HepG2 (cell line): ENCODE data around the gene EPDR1. TPM values are rescaled to one million over a fixed set of nuclear protein-coding genes. Genes with fewer than 3 reads are reported as not detected.

Experiments
- ATAC-seq: fragments of 200-7000 bp; cut with Tn5 transposase; 3 replicates; pipeline ENCODE4 v1.9.1; 2020; ENCODE audit warnings: mild to moderate bottlenecking, moderate library complexity
- BruUV-seq: library from RNA; stranded (reverse); fragments of 400-500 nt; replicated peaks from 2 replicates; lab custom pipeline; 2021; lab: Mats Ljungman, UMichigan
- CTCF ChIA-PET: fragments of 300-600 bp; formaldehyde crosslinking; extraction: SDS; loops from one replicate; lab custom pipeline; 2021; ENCODE audit warnings: low total read pairs, inconsistent platforms, low intra/inter-chr PET ratio; lab: Yijun Ruan, JAX
- POLR2A ChIA-PET: fragments of 350-600 bp; sonication (Branson Sonifier 250); formaldehyde crosslinking; loops from one replicate; lab custom pipeline; 2020; ENCODE audit warnings: antibody characterized with exemption, inconsistent platforms; lab: Yijun Ruan, JAX
- DNase-seq: peaks from one replicate; pipeline ENCODE4 v3.0.0-alpha.2; 2015; ENCODE audit warnings: low spot score
- FAIRE-seq: peaks from 3 replicates; lab custom pipeline; 2011; peaks lifted over from hg19 to GRCh38; lab: Jason Lieb, UNC
- H2AFZ ChIP-seq: one replicate; pipeline ENCODE4 v1.6.1; 2011; ENCODE audit warnings: low read length, inconsistent platforms
- H3K27ac ChIP-seq: fragments of 300-600 bp; 3 replicates; pipeline ENCODE4 v1.8.0; 2011; ENCODE audit warnings: mixed run types, mild to moderate bottlenecking, mixed read lengths, low read length, inconsistent platforms; ENCODE audit not compliant: insufficient read depth; ENCODE audit errors: extremely low read length
- H3K27me3 ChIP-seq, 2 experiments: fragments of 200-600 bp in 1 of 2; 2 replicates in 1 of 2; 3 replicates in 1 of 2; pipeline versions ENCODE4 v1.6.0 to v1.8.0; 2011; ENCODE audit warnings: low read length in 2 of 2, mild to moderate bottlenecking in 2 of 2, moderate library complexity in 2 of 2, inconsistent platforms in 1 of 2; ENCODE audit not compliant: insufficient read depth in 2 of 2, control insufficient read depth in 1 of 2
- H3K36me3 ChIP-seq, 2 experiments: fragments of 200-600 bp in 1 of 2; replicated peaks in 1 of 2; 2 replicates in 1 of 2; 3 replicates in 1 of 2; pipeline versions ENCODE4 v1.5.1 to v1.8.0; 2011; ENCODE audit warnings: low read length in 2 of 2, inconsistent platforms in 1 of 2; ENCODE audit not compliant: insufficient read depth in 2 of 2, control insufficient read depth in 1 of 2
- H3K4me1 ChIP-seq: 2 replicates; pipeline ENCODE4 v1.5.1; 2012; ENCODE audit warnings: low read length, inconsistent platforms; ENCODE audit not compliant: insufficient read depth
- H3K4me2 ChIP-seq: 2 replicates; pipeline ENCODE4 v1.6.0; 2011; ENCODE audit warnings: low read depth, low read length, inconsistent platforms
- H3K4me3 ChIP-seq, 3 experiments: fragments of 200-600 bp in 1 of 3; sonication (generic), shearing (Covaris generic) in 1 of 3; replicated peaks in 1 of 3; 2 replicates each; pipeline ENCODE4 v1.5.1; 2011 to 2016; ENCODE audit warnings: low read length in 3 of 3, inconsistent platforms in 2 of 3, low read depth in 2 of 3, mild to moderate bottlenecking in 2 of 3, control low read depth in 1 of 3, mixed read lengths in 1 of 3; ENCODE audit not compliant: insufficient read depth in 1 of 3
- H3K79me2 ChIP-seq: one replicate; pipeline ENCODE4 v1.6.1; 2011; ENCODE audit warnings: low read length, inconsistent platforms; ENCODE audit not compliant: insufficient read depth
- H3K9ac ChIP-seq: 2 replicates; pipeline ENCODE4 v1.6.0; 2011; ENCODE audit warnings: mild to moderate bottlenecking, low read depth, low read length, inconsistent platforms; ENCODE audit not compliant: insufficient read depth
- H3K9me3 ChIP-seq: 2 replicates; pipeline ENCODE4 v1.5.1; 2012; ENCODE audit warnings: mild to moderate bottlenecking, low read length
- H4K20me1 ChIP-seq: 2 replicates; pipeline ENCODE4 v1.6.0; 2011; ENCODE audit warnings: inconsistent platforms, mild to moderate bottlenecking, low read length, moderate library complexity; ENCODE audit not compliant: insufficient read depth
- CBX1 ChIP-seq: IDR thresholded peaks from one replicate; pipeline ENCODE4 v1.6.1; 2016; ENCODE audit warnings: antibody characterized with exemption, low read depth
- HNF1B ChIP-seq: sonication (generic); formaldehyde crosslinking; IDR thresholded peaks from 2 replicates; pipeline ENCODE4 v1.5.1; 2020; ENCODE audit warnings: mild to moderate bottlenecking, moderate library complexity, missing genetic modification reagents
- HOXA5 ChIP-seq: sonication (generic); formaldehyde crosslinking; IDR thresholded peaks from 2 replicates; pipeline ENCODE4 v1.4.0; 2020; ENCODE audit warnings: missing genetic modification reagents
- KMT2A ChIP-seq: sonication (generic); formaldehyde crosslinking; IDR thresholded peaks from 2 replicates; pipeline ENCODE4 v1.4.0; 2020; ENCODE audit warnings: missing genetic modification reagents
- LCORL ChIP-seq, 2 experiments: fragments of 450-650 bp in 1 of 2; sonication (generic) in 1 of 2; formaldehyde crosslinking in 1 of 2; IDR thresholded peaks; 2 replicates each; pipeline versions ENCODE4 v1.5.0 to v1.6.1; 2017 to 2020; ENCODE audit warnings: antibody characterized with exemption in 1 of 2, missing genetic modification reagents in 1 of 2
- PAX8 ChIP-seq: sonication (generic); formaldehyde crosslinking; IDR thresholded peaks from 2 replicates; pipeline ENCODE4 v1.8.0; 2022; ENCODE audit warnings: mild to moderate bottlenecking, missing genetic modification reagents, borderline replicate concordance
- SALL2 ChIP-seq: sonication (generic); formaldehyde crosslinking; IDR thresholded peaks from 2 replicates; pipeline ENCODE4 v1.8.1; 2023; ENCODE audit warnings: mild to moderate bottlenecking, missing genetic modification reagents, inconsistent platforms
- SOX13 ChIP-seq, 3 experiments: fragments of 450-650 bp in 1 of 3; sonication (generic) in 1 of 3; formaldehyde crosslinking in 1 of 3; IDR thresholded peaks in 2 of 3; conservative IDR thresholded peaks in 1 of 3; 2 replicates each; pipeline versions ENCODE4 v1.5.0 to v1.6.1; 2016 to 2020; ENCODE audit warnings: antibody characterized with exemption in 1 of 3, mild to moderate bottlenecking in 1 of 3, missing compliant biosample characterization in 1 of 3, missing genetic modification reagents in 1 of 3, moderate library complexity in 1 of 3
- ZC3H13 ChIP-seq: sonication (generic); formaldehyde crosslinking; IDR thresholded peaks from 2 replicates; pipeline ENCODE4 v1.8.1; 2023; ENCODE audit warnings: mild to moderate bottlenecking, missing genetic modification reagents, moderate library complexity
- ZNF274 ChIP-seq: sonication (generic); formaldehyde crosslinking; IDR thresholded peaks from 2 replicates; pipeline ENCODE4 v1.5.1; 2020; ENCODE audit warnings: mild to moderate bottlenecking, missing genetic modification reagents
- WGBS: methylation state at CpG from one replicate; pipeline ENCODE4 v1.1.6; 2017; ENCODE audit warnings: low lambda C conversion rate; 5-methylcytosine and 5-hydroxymethylcytosine counted together
- in situ Hi-C: cut with HindIII; loops from 2 replicates; pipeline ENCODE4 v1.10.0; 2017; ENCODE audit warnings: low pct_unique_long_range_greater_than_20kb; ENCODE audit not compliant: extremely low pct_ligation_motif_present
- intact Hi-C: fragments of 100-400 bp; cut with micrococcal nuclease; formaldehyde crosslinking; loops from one replicate; pipeline ENCODE4 v1.10.0; 2022; ENCODE audit not compliant: unreplicated experiment
- polyA plus RNA-seq, 8 experiments: library from polyadenylated mRNA; depleted of rRNA in 3 of 8; stranded (reverse) in 7 of 8; unstranded in 1 of 8; fragments of >200 nt; fragmentation: Illumina TruSeq in 4 of 8; extraction: Trizol in 4 of 8; gene quantifications; 2 replicates each; pipeline versions ENCODE4 v1.2.1 to v1.2.3, GENCODE V29; 2011 to 2016; ENCODE audit warnings: low read depth in 4 of 8, missing spikeins in 1 of 8, mixed read lengths in 1 of 8; ENCODE audit not compliant: insufficient read depth in 1 of 8
- total RNA-seq, 5 experiments: library from RNA; depleted of rRNA; stranded (reverse); fragments of >200 nt; fragmentation: Illumina TruSeq; extraction: Trizol; gene quantifications; 2 replicates each; pipeline ENCODE4 v1.2.3, GENCODE V29; 2016; ENCODE audit warnings: low read depth in 1 of 5

Gene EPDR1
- total and polyA plus RNA-seq, 2 of the 13 experiments (the other 11 are each of a cell fraction or from before 2014, with no cell fraction given), result 38.3 to 50.2 TPM

- H3K4me2 ChIP-seq, result no peak overlapping the region
- ATAC-seq (no peak), DNase-seq (no peak), FAIRE-seq (no peak)
- peaks cover under 1% of the 10 kb centered on the region; the same call in 1 of the 2 replicates for H3K4me1 ChIP-seq
- no peaks in the 10 kb centered on the region; a peak in 1 of 5 replicates for H3K27me3 ChIP-seq
- no peak overlapping the region for H3K4me3 ChIP-seq
- in situ Hi-C loops, result no loop called here
- no TSS peak for BruUV-seq
- H3K9me3 ChIP-seq, result no peaks in the 10 kb centered on the region
- no peaks in the 10 kb centered on the region for H4K20me1 ChIP-seq
- no peak overlapping the region for H2AFZ ChIP-seq
- ChIA-PET CTCF (no interaction called here), POLR2A (no interaction called here)
- H3K9ac ChIP-seq, result no peak overlapping the region
- WGBS, result 24% methylated on average over 3 of the region's 3 CpGs
- TF ChIP-seq ZNF274 (CRISPR knock-in tag) (no peak), LCORL (IDR thresholded peaks at IDR 0.05) (no peak), LCORL (CRISPR knock-in tag; IDR thresholded peaks at IDR 0.05) (no peak), CBX1 (no peak), ZC3H13 (CRISPR knock-in tag) (no peak), KMT2A (no peak), PAX8 (CRISPR knock-in tag) (no peak), SOX13 (IDR thresholded peaks at IDR 0.05) (no peak), SOX13 (CRISPR knock-in tag; conservative IDR thresholded peaks at IDR 0.05 in 1 of 2, IDR thresholded peaks at IDR 0.05 in 1 of 2) (no peak), HOXA5 (CRISPR knock-in tag) (no peak), SALL2 (CRISPR knock-in tag) (no peak), HNF1B (CRISPR knock-in tag) (no peak)
- H3K79me2 ChIP-seq, result no peaks in the 10 kb centered on the region
- H3K36me3 ChIP-seq, result no peaks in the 10 kb centered on the region
- H3K27ac ChIP-seq, result no peak overlapping the region
- intact Hi-C loops, result no loop called here
Measured at GRCh38 chr7:37894671-37895070, 25.8 kb upstream of the EPDR1 start.
